Karpas-422 (cell line): ENCODE measurements around the gene ZNF557. TPM values are rescaled to one million over a fixed set of nuclear protein-coding genes. Genes with fewer than 3 reads are reported as not detected.

Experiments used
- DNase-seq: peaks from one replicate; pipeline ENCODE4 v3.0.0-alpha.2; 2015
- H2AFZ ChIP-seq: fragments of 200-600 bp; sonication (generic); 2 replicates; pipeline ENCODE4 v1.6.1; 2014; ENCODE audit warnings: antibody characterized with exemption, low read length, mixed read lengths
- H3K27ac ChIP-seq: fragments of 200-600 bp; sonication (generic); 2 replicates; pipeline ENCODE4 v1.5.1; 2014; ENCODE audit warnings: mild to moderate bottlenecking, low read length, moderate library complexity
- H3K27me3 ChIP-seq: fragments of 200-600 bp; sonication (generic); 2 replicates; pipeline ENCODE4 v1.6.1; 2014; ENCODE audit warnings: low read length, mixed read lengths
- H3K36me3 ChIP-seq: fragments of 200-600 bp; sonication (generic); 2 replicates; pipeline ENCODE4 v1.6.1; 2014; ENCODE audit warnings: low read length, mixed read lengths; ENCODE audit not compliant: insufficient read depth
- H3K4me1 ChIP-seq: fragments of 200-600 bp; sonication (generic); 2 replicates; pipeline ENCODE4 v1.6.1; 2014; ENCODE audit warnings: mild to moderate bottlenecking, low read length, mixed read lengths
- H3K4me2 ChIP-seq: fragments of 200-600 bp; sonication (generic); 2 replicates; pipeline ENCODE4 v1.6.1; 2014; ENCODE audit warnings: low read length, low read depth, mild to moderate bottlenecking; ENCODE audit not compliant: poor library complexity, severe bottlenecking
- H3K4me3 ChIP-seq: fragments of 200-600 bp; sonication (generic); 2 replicates; pipeline ENCODE4 v1.5.1; 2014; ENCODE audit warnings: mild to moderate bottlenecking, antibody characterized with exemption, low read length, mixed read lengths
- H3K79me2 ChIP-seq: fragments of 200-600 bp; sonication (generic); 2 replicates; pipeline ENCODE4 v1.6.1; 2014; ENCODE audit warnings: mild to moderate bottlenecking, low read length, mixed read lengths
- H3K9ac ChIP-seq: fragments of 200-600 bp; sonication (generic); 2 replicates; pipeline ENCODE4 v1.6.0; 2014; ENCODE audit warnings: low read length
- H3K9me2 ChIP-seq: fragments of 200-600 bp; sonication (generic), shearing (Covaris generic); replicated peaks from 2 replicates; pipeline ENCODE4 v1.6.0; 2014; ENCODE audit warnings: mild to moderate bottlenecking, low read length, moderate library complexity; ENCODE audit not compliant: insufficient read depth
- H3K9me3 ChIP-seq: fragments of 300-700, 200-600 bp; sonication (generic); 2 replicates; pipeline ENCODE4 v1.6.1; 2014; ENCODE audit warnings: low read length, mixed read lengths
- H4K20me1 ChIP-seq: fragments of 200-600 bp; sonication (generic); 2 replicates; pipeline ENCODE4 v1.6.1; 2014; ENCODE audit warnings: mild to moderate bottlenecking, antibody characterized with exemption, low read length, low read depth; ENCODE audit not compliant: insufficient read depth
- total RNA-seq: library from RNA; depleted of rRNA; stranded (reverse); fragments of >200 nt; shearing (Covaris generic); gene quantifications from 2 replicates; pipeline ENCODE4 v1.2.3, GENCODE V29; 2014; ENCODE audit warnings: low replicate concordance; rRNA removed

The ZNF557 gene
- total RNA-seq, 1 experiment from 2014 or later: 14.4 TPM

GRCh38 chr19:7122701-7123100 lies 53.2 kb downstream of the ZNF557 start:
- H2AFZ ChIP-seq: no peak overlapping the region
- H3K79me2 ChIP-seq: no peaks in the 10 kb centered on the region
- H3K9me2 ChIP-seq: no peaks in the 10 kb centered on the region
- no peaks in the 10 kb centered on the region for H3K4me1 ChIP-seq
- no peak overlapping the region for H3K9ac ChIP-seq
- H3K9me3 ChIP-seq: peaks cover 14% of the 10 kb centered on the region
- H3K36me3 ChIP-seq: no peaks in the 10 kb centered on the region
- H3K4me3 ChIP-seq: no peak overlapping the region
- no peak overlapping the region for H3K4me2 ChIP-seq
- no peaks in the 10 kb centered on the region for H4K20me1 ChIP-seq
- H3K27ac ChIP-seq: no peak overlapping the region
- no peak for DNase-seq
- H3K27me3 ChIP-seq: no peaks in the 10 kb centered on the region

- Histone ChIP-seq H3K4me1 (no peaks in the 10 kb centered on the region), H3K79me2 (no peaks in the 10 kb centered on the region), H3K4me2 (no peak overlapping the region), H3K9me2 (no peaks in the 10 kb centered on the region), H4K20me1 (no peaks in the 10 kb centered on the region), H2AFZ (no peak overlapping the region), H3K27me3 (no peaks in the 10 kb centered on the region), H3K36me3 (no peaks in the 10 kb centered on the region), H3K9ac (no peak overlapping the region), H3K4me3 (no peak overlapping the region), H3K27ac (no peak overlapping the region), H3K9me3 (peaks cover 14% of the 10 kb centered on the region)
- no peak for DNase-seq
Measured at GRCh38 chr19:7124782-7125181, 55.3 kb downstream of the ZNF557 start.

GRCh38 chr19:7125221-7125620 lies 55.7 kb downstream of the ZNF557 start:
- Histone ChIP-seq H3K9me2 (no peaks in the 10 kb centered on the region), H3K27me3 (no peaks in the 10 kb centered on the region), H3K36me3 (no peaks in the 10 kb centered on the region), H3K4me1 (no peaks in the 10 kb centered on the region), H2AFZ (no peak overlapping the region), H3K9ac (no peak overlapping the region), H3K4me3 (no peak overlapping the region), H3K4me2 (no peak overlapping the region), H4K20me1 (no peaks in the 10 kb centered on the region), H3K27ac (no peak overlapping the region), H3K79me2 (no peaks in the 10 kb centered on the region), H3K9me3 (peaks cover 14% of the 10 kb centered on the region)
- DNase-seq: no peak

DNA sequence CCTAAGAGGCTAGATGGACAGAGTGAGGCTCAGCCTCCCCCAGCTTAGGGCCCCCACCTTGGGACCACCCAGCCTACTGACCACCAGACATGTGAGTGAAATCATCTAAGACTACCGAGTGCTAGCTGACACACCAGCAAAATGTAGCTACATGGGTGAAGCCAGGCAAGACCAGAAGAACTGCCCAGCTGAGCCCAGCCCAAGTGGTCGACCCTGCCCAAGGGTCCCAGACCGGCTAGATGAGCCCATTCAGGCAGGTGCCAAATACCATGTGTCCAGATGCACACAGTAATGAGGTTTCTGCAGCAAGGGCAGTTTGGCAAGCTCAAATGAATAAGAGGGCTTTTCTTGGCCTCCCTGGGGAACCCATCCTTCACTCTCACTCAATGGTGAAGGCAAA lies 56.6 kb downstream of the ZNF557 start:
- H3K27me3 ChIP-seq: no peaks in the 10 kb centered on the region
- no peak for DNase-seq
- no peak overlapping the region for H3K4me2 ChIP-seq
- no peaks in the 10 kb centered on the region for H3K9me2 ChIP-seq
- no peaks in the 10 kb centered on the region for H3K79me2 ChIP-seq
- no peaks in the 10 kb centered on the region for H3K36me3 ChIP-seq
- no peaks in the 10 kb centered on the region for H3K4me1 ChIP-seq
- no peak overlapping the region for H3K9ac ChIP-seq
- H3K4me3 ChIP-seq: no peak overlapping the region
- no peak overlapping the region for H2AFZ ChIP-seq
- H3K27ac ChIP-seq: no peak overlapping the region
- peaks cover 14% of the 10 kb centered on the region for H3K9me3 ChIP-seq
- H4K20me1 ChIP-seq: no peaks in the 10 kb centered on the region

GRCh38 chr19:7130043-7130442 lies 60.5 kb downstream of the ZNF557 start:
- Histone ChIP-seq H3K79me2 (no peaks in the 10 kb centered on the region), H3K27ac (no peak overlapping the region), H3K9ac (no peak overlapping the region), H3K9me3 (peaks cover 14% of the 10 kb centered on the region), H3K4me3 (no peak overlapping the region), H2AFZ (no peak overlapping the region), H3K27me3 (no peaks in the 10 kb centered on the region), H3K4me1 (no peaks in the 10 kb centered on the region), H3K36me3 (no peaks in the 10 kb centered on the region), H3K4me2 (no peak overlapping the region), H3K9me2 (no peaks in the 10 kb centered on the region), H4K20me1 (no peaks in the 10 kb centered on the region)
- DNase-seq: no peak

DNA sequence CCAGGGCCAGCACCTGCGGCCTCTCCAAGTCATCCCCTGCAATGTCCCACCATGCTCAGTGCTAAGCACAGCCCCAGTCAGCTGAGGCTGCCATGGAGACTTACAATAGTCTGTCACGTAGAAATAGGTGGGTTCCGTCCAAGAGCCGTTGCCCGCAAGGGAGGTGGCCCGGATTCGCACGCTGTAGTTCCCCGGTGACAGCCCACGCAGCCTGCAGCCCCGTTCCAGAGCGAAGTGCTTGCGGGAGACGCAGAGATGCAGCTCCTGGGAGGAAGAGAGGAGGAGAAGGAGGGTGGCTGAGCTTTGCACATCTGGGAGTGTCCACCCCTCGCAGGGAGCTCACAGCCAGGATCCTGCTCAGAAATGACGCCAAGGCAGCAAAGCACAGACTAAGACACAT lies 62.6 kb downstream of the ZNF557 start:
- Histone ChIP-seq H2AFZ (no peak overlapping the region), H3K27me3 (no peaks in the 10 kb centered on the region), H3K27ac (no peak overlapping the region), H3K4me3 (no peak overlapping the region), H3K9ac (no peak overlapping the region), H3K9me3 (no peaks in the 10 kb centered on the region), H4K20me1 (no peaks in the 10 kb centered on the region), H3K4me1 (no peaks in the 10 kb centered on the region), H3K36me3 (no peaks in the 10 kb centered on the region), H3K9me2 (no peaks in the 10 kb centered on the region), H3K79me2 (no peaks in the 10 kb centered on the region), H3K4me2 (no peak overlapping the region)
- DNase-seq: no peak

- Histone ChIP-seq H3K9me2 (no peaks in the 10 kb centered on the region), H4K20me1 (no peaks in the 10 kb centered on the region), H3K4me2 (no peak overlapping the region), H3K9me3 (no peaks in the 10 kb centered on the region), H3K79me2 (no peaks in the 10 kb centered on the region), H3K9ac (no peak overlapping the region), H2AFZ (no peak overlapping the region), H3K4me1 (no peaks in the 10 kb centered on the region), H3K27ac (no peak overlapping the region), H3K36me3 (no peaks in the 10 kb centered on the region), H3K27me3 (no peaks in the 10 kb centered on the region), H3K4me3 (no peak overlapping the region)
- no peak for DNase-seq
Measured at GRCh38 chr19:7137120-7137519, 67.6 kb downstream of the ZNF557 start.

Other genes with a start within 250 kb of the ZNF557 start
- gene ADGRE1, start 182.1 kb upstream of the ZNF557 start, total RNA-seq: 0.30 TPM in 1 of 2 replicates, not detected in the other
- not detected in 2 replicates for gene MBD3L2B, start 48.3 kb upstream of the ZNF557 start, total RNA-seq
- not detected in 2 replicates for gene MBD3L5, start 39.1 kb upstream of the ZNF557 start, total RNA-seq
- gene MBD3L4, start 29.5 kb upstream of the ZNF557 start, total RNA-seq: not detected in 2 replicates
- not detected in 2 replicates for gene MBD3L2, start 20.4 kb upstream of the ZNF557 start, total RNA-seq
- gene MBD3L3, start 11.0 kb upstream of the ZNF557 start, total RNA-seq: not detected in 2 replicates
- gene INSR, start 224.7 kb downstream of the ZNF557 start, total RNA-seq: 0.04 TPM in 1 of 2 replicates, not detected in the other